A549 (cell line): ENCODE data around the gene PARVB.

Experiments
- BHLHE40 ChIP-seq: IDR thresholded peaks from 2 replicates; pipeline ENCODE4 v1.6.1; 2012; ENCODE audit warnings: low read depth, low read length, inconsistent platforms
- FOSB ChIP-seq: fragments of 250-450 bp; sonication (Bioruptor Pico); IDR thresholded peaks from 2 replicates; pipeline ENCODE4 v1.5.0; 2020; ENCODE audit warnings: mild to moderate bottlenecking, moderate library complexity
- GATA3 ChIP-seq: IDR thresholded peaks from 2 replicates; pipeline ENCODE4 v1.6.1; 2012; ENCODE audit warnings: borderline replicate concordance
- POLR2A ChIP-seq: IDR thresholded peaks from 2 replicates; pipeline ENCODE4 v1.6.1; 2012; ENCODE audit warnings: mild to moderate bottlenecking, low read length
- TF ChIP-seq, protein P1 (sequence below): fragments of >200 bp; sonication (Bioruptor Twin); formaldehyde crosslinking; IDR thresholded peaks from 3 replicates; pipeline ENCODE4 v1.5.1; 2016
- TF ChIP-seq, protein P2 (sequence below): fragments of 450-650 bp; IDR thresholded peaks from 2 replicates; pipeline ENCODE4 v1.6.1; 2014; ENCODE audit warnings: antibody characterized with exemption
- TF ChIP-seq, protein P3 (sequence below): fragments of 200-600 bp; sonication (generic); IDR thresholded peaks from 2 replicates; pipeline ENCODE4 v1.6.1; 2016; ENCODE audit warnings: antibody characterized with exemption, mild to moderate bottlenecking, moderate library complexity
- TF ChIP-seq, protein P4 (sequence below): IDR thresholded peaks from 2 replicates; pipeline ENCODE4 v1.6.1; 2012

DNA sequence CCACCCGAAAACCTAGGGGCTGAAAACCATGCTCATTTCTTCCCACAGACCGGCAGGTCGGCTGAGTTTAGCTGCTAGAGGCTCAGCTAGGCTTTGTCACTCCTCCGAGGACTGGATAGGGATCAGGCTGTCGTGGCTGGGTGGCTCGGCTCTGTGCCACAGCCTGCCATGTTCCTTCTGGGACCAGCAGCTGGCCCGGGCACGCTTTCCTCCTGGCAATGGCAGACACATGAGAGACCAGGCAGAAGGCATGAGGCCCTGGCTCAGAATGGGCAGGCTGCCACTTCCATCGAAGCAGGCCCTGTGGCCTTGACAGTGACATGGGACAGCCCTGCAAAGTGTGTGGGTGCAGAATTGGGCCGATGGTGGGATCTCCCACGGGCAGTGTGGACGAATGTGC lies 177.6 kb downstream of the PARVB start:
- TF ChIP-seq BHLHE40 (no peak), POLR2A (no peak), GATA3 (no peak), FOSB (CRISPR knock-in tag) (no peak)
- TF ChIP-seq, protein P1, sequence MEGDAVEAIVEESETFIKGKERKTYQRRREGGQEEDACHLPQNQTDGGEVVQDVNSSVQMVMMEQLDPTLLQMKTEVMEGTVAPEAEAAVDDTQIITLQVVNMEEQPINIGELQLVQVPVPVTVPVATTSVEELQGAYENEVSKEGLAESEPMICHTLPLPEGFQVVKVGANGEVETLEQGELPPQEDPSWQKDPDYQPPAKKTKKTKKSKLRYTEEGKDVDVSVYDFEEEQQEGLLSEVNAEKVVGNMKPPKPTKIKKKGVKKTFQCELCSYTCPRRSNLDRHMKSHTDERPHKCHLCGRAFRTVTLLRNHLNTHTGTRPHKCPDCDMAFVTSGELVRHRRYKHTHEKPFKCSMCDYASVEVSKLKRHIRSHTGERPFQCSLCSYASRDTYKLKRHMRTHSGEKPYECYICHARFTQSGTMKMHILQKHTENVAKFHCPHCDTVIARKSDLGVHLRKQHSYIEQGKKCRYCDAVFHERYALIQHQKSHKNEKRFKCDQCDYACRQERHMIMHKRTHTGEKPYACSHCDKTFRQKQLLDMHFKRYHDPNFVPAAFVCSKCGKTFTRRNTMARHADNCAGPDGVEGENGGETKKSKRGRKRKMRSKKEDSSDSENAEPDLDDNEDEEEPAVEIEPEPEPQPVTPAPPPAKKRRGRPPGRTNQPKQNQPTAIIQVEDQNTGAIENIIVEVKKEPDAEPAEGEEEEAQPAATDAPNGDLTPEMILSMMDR = no peak
- TF ChIP-seq, protein P2, sequence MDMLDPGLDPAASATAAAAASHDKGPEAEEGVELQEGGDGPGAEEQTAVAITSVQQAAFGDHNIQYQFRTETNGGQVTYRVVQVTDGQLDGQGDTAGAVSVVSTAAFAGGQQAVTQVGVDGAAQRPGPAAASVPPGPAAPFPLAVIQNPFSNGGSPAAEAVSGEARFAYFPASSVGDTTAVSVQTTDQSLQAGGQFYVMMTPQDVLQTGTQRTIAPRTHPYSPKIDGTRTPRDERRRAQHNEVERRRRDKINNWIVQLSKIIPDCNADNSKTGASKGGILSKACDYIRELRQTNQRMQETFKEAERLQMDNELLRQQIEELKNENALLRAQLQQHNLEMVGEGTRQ = no peak
- TF ChIP-seq, protein P3, sequence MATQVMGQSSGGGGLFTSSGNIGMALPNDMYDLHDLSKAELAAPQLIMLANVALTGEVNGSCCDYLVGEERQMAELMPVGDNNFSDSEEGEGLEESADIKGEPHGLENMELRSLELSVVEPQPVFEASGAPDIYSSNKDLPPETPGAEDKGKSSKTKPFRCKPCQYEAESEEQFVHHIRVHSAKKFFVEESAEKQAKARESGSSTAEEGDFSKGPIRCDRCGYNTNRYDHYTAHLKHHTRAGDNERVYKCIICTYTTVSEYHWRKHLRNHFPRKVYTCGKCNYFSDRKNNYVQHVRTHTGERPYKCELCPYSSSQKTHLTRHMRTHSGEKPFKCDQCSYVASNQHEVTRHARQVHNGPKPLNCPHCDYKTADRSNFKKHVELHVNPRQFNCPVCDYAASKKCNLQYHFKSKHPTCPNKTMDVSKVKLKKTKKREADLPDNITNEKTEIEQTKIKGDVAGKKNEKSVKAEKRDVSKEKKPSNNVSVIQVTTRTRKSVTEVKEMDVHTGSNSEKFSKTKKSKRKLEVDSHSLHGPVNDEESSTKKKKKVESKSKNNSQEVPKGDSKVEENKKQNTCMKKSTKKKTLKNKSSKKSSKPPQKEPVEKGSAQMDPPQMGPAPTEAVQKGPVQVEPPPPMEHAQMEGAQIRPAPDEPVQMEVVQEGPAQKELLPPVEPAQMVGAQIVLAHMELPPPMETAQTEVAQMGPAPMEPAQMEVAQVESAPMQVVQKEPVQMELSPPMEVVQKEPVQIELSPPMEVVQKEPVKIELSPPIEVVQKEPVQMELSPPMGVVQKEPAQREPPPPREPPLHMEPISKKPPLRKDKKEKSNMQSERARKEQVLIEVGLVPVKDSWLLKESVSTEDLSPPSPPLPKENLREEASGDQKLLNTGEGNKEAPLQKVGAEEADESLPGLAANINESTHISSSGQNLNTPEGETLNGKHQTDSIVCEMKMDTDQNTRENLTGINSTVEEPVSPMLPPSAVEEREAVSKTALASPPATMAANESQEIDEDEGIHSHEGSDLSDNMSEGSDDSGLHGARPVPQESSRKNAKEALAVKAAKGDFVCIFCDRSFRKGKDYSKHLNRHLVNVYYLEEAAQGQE = no peak
- TF ChIP-seq, protein P4, sequence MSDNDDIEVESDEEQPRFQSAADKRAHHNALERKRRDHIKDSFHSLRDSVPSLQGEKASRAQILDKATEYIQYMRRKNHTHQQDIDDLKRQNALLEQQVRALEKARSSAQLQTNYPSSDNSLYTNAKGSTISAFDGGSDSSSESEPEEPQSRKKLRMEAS = no peak
